HL-60/S4 treated with phorbol 12-myristate 13-acetate at 8.2 ng/mL for 4 days and 3 days (cell line): ENCODE results near the gene ANTXR2.
"Not testable (repeated sequence)": the region's sequence is repeated elsewhere in the genome, so short reads cannot be mapped to it uniquely, and the experiment has no call there.

Experiments
- in situ Hi-C: fragments of 300-500 bp; cut with MboI; formaldehyde crosslinking; loops from 2 replicates; pipeline ENCODE4 v1.15.0; 2022; ENCODE audit warnings: low sequenced_read_pairs

ANTXR2 gene

GRCh38 chr4:80026100-80026499 lies 46.9 kb downstream of the ANTXR2 start:
- in situ Hi-C loops = no loop called here

- in situ Hi-C loops = no loop called here
Measured at GRCh38 chr4:80024335-80024734, 48.7 kb downstream of the ANTXR2 start.

- in situ Hi-C loops = no loop called here
Measured at GRCh38 chr4:80022282-80022681, 50.7 kb downstream of the ANTXR2 start.

GRCh38 chr4:80017125-80017854 lies 55.7 kb downstream of the ANTXR2 start:
- in situ Hi-C loops = no loop called here

- in situ Hi-C loops = no loop called here
Measured at GRCh38 chr4:80016506-80016905, 56.5 kb downstream of the ANTXR2 start.

GRCh38 chr4:80015407-80016189 lies 57.4 kb downstream of the ANTXR2 start:
- in situ Hi-C loops = no loop called here

GRCh38 chr4:80014531-80014930 lies 58.5 kb downstream of the ANTXR2 start:
- in situ Hi-C loops = no loop called here

- in situ Hi-C loops = no loop called here
Measured at GRCh38 chr4:80012291-80012690, 60.7 kb downstream of the ANTXR2 start.

GRCh38 chr4:80011636-80012236 lies 61.3 kb downstream of the ANTXR2 start:
- in situ Hi-C loops = no loop called here

GRCh38 chr4:80010316-80010715 lies 62.7 kb downstream of the ANTXR2 start:
- in situ Hi-C loops = no loop called here

GRCh38 chr4:80009806-80010205 lies 63.2 kb downstream of the ANTXR2 start:
- in situ Hi-C loops = no loop called here

GRCh38 chr4:80008971-80009370 lies 64.1 kb downstream of the ANTXR2 start:
- in situ Hi-C loops = no loop called here

GRCh38 chr4:80008351-80008750 lies 64.7 kb downstream of the ANTXR2 start:
- in situ Hi-C loops = no loop called here

GRCh38 chr4:80007745-80008149 lies 65.3 kb downstream of the ANTXR2 start:
- in situ Hi-C loops = no loop called here

- in situ Hi-C loops = no loop called here
Measured at GRCh38 chr4:80006935-80007744, 65.9 kb downstream of the ANTXR2 start.

GRCh38 chr4:80005863-80006262 lies 67.2 kb downstream of the ANTXR2 start:
- in situ Hi-C loops = no loop called here

- in situ Hi-C loops = no loop called here
Measured at GRCh38 chr4:80004319-80004718, 68.7 kb downstream of the ANTXR2 start.

GRCh38 chr4:80002559-80002958 lies 70.5 kb downstream of the ANTXR2 start:
- in situ Hi-C loops = not testable (repeated sequence)

- in situ Hi-C loops = not testable (repeated sequence)
Measured at GRCh38 chr4:79999048-79999447, 74.0 kb downstream of the ANTXR2 start.

GRCh38 chr4:79998201-79998600 lies 74.8 kb downstream of the ANTXR2 start:
- in situ Hi-C loops = no loop called here

GRCh38 chr4:79996851-79997250 lies 76.2 kb downstream of the ANTXR2 start:
- in situ Hi-C loops = no loop called here
